ENCODE results near the gene ADAMTS14.
"Not testable (repeated sequence)": the region's sequence is repeated elsewhere in the genome, so short reads cannot be mapped to it uniquely, and the experiment has no call there.

Gene ADAMTS14

GRCh38 chr10:70752571-70752970 is 80.3 kb downstream of the ADAMTS14 start:
- no peak for DNase-seq

DNA sequence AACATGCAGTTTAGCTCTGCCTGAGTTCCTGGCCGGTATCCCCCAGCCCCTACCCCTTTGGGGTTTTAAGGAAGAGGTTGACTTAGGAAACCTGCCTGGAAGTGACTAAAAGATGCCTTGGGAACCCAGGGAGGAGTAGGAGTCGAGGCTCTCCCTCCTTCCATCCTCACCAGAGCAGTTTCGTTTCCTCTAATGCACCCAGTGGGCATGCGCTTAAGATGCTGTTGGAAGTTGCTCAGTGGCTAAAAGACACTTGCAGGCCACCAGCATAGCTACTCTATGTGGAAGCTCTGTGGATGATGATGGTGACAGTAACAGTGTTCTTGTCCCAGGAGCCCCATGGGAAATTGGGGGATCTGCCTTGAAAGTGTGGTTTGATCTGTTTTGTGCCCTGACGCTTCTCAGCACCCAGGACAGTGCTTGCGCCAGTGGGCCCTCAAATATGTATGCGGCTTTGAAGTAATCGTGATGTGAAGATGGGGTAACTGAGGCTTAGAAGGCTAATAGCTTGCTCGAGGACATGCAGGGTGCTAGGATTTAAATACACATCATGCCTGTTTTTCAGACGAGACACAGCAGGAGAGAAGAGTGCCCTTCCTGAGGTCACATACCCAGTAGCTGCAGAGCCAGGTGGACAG is 80.8 kb downstream of the ADAMTS14 start:
- no peak for DNase-seq

GRCh38 chr10:70753841-70754621 is 81.7 kb downstream of the ADAMTS14 start:
- DNase-seq = peak; percentile 9

DNA sequence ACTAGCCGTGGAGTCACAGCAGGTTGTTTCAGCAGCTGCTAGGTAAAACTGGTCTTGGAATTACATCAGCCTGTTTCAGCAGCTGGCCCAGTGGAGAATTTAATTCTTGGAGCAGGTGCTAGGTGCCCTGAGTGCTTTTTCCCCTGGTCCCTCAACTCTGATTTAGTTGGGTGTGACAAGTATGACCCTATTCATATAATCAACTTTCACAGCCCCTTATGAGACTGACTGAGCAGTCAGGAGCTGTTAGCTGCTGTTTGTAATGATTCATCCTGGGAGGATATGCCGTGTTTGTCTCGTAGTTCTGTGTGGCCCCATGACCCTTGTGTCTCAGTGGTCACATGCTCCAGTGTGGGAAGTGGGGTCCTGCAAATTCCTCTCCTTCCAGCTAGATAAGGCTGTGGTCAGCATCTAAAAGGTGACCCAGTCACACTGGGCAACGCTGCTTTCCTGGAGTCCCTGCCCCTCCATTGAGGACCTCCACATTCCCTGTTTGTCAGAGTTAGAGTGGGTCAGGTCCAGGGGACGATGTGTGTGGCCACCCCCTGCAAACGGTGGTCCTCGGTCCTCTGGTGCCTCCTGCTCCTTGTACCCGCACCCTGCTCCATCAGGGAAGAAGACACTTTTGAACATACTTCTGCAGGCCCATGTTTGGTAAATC is 84.5 kb downstream of the ADAMTS14 start:
- DNase-seq = no peak

- DNase-seq = no peak
Measured at GRCh38 chr10:70757856-70758255, 85.5 kb downstream of the ADAMTS14 start.

GRCh38 chr10:70758757-70759514 is 86.6 kb downstream of the ADAMTS14 start:
- DNase-seq = peak; percentile 70

DNA sequence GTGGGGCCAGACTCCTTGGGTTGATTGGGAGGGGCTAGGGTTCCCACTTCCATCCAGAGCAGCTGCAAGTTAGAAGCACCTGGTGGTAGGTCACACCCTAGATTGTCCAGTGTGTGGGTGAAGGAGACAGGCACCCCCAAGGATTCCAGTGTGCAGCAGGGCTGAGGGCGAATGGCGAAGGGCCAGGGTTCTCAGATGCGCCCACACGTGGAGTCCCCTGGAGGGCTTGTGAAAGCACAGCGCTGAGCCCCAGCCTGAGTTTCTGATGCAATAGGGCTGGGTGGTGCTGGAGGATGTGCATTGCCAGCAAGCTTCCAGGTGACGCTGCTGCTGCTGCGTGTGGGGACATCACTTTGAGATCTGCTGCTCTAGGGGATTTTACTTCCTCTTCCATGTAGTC is 87.5 kb downstream of the ADAMTS14 start:
- peak; percentile 10 for DNase-seq

GRCh38 chr10:70760271-70760787 is 88.0 kb downstream of the ADAMTS14 start:
- no peak for DNase-seq

- DNase-seq = peak; percentile 31
Measured at GRCh38 chr10:70761031-70761601, 88.8 kb downstream of the ADAMTS14 start.

- DNase-seq = no peak
Measured at GRCh38 chr10:70761727-70762350, 89.5 kb downstream of the ADAMTS14 start.

DNA sequence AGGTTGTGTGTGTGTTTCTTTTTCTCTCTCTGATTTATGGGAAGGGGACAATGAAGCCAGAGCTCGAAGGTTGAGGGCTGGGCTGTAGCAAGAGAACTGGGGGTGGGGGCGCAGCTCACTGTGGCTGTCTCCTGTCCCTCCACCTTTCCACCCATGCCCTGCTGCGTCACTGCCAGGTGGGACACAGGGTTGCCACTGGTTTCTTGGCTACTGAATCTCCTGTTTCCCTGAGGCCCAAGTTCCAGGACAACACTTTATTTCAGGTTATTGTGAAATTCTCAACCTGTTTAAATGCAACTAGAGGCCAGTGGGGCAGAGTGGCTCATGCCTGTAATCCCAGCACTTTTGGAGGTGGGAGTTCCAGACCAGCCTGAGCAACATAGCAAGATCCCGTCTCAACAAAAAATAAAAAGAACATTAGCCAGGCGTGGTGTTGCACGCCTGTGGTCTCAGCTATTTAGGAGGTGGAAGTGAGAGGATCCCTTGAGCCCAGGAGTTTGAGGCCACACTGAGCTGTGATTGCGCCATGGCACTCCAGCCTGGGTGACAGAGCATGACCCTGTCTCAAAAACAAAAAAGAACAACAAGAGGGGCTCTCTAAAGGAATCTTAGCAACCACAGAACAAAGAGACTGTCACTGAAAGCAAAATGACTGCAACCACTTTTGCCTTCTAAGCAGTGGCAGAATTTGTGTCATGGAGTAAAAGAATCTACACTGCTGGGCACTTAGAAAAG is 90.3 kb downstream of the ADAMTS14 start:
- no peak for DNase-seq

DNA sequence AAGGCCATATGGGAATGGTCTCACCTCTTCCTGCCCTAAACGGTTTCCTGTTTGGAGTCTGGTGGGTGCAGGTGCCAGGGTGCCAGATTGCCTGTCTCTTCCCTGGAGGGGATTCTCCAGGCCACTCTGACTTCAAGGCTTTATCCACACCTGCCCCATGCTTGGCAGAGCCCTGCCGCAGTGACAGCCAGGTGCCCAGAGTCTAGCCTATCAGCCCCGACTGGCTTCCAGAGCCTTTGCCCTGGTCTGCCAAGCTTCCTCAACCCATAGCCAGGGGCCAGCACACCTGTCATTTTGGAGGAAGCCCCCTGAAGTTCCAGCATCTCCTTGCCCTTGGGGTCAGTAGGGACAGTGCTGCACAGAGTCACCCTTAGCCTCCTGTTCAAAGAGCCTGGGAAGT is 91.3 kb downstream of the ADAMTS14 start:
- no peak for DNase-seq

- no peak for DNase-seq
Measured at GRCh38 chr10:70765794-70766594, 93.7 kb downstream of the ADAMTS14 start.

DNA sequence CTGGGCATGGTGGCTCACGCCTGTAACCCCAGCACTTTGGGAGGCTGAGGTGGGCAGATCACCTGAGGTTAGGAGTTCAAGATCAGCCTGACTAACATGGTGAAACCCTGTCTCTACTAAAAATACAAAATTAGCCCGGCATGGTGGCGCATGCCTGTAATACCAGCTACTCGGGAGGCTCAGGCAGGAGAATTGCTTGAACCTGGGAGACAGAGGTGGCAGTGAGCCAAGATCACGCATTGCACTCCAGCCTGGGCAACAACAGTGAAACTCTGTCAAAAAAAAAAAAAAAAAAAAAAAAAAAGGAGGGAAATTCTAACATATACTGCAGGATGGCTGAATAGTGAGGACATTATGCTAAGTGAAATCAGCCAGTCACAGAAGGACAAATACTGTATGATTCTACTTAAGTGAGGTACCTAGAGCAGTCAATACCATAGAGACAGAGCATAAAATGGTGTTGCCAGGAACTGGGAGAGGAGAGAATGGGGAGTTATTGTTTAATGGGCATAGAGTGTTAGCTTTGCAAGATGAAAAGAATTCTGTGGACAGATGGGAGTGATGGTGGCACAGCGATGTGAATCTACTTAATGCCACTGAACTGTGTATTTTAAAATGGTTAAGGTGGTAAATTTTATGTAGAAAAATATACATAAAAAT is 95.8 kb downstream of the ADAMTS14 start:
- not testable (repeated sequence) for DNase-seq

DNA sequence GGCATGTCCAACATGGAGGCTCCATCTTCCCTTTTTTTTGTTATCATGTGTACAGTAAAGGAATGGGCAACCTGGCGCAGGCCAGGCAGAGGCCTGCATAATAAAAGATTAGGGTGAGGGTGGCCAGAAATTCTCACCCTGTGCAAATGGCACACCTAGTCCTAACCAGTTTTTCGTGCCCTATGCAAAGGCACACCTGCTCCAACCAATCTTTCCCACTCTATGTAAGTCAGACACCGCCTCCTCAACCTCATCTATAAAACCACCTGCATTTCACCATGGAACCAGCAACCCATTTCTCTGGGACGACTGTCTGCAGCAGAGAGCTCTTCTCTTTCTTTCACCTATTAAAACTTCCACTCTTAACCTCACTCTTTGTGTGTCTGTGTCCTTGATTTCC is 96.8 kb downstream of the ADAMTS14 start:
- no peak for DNase-seq

DNA sequence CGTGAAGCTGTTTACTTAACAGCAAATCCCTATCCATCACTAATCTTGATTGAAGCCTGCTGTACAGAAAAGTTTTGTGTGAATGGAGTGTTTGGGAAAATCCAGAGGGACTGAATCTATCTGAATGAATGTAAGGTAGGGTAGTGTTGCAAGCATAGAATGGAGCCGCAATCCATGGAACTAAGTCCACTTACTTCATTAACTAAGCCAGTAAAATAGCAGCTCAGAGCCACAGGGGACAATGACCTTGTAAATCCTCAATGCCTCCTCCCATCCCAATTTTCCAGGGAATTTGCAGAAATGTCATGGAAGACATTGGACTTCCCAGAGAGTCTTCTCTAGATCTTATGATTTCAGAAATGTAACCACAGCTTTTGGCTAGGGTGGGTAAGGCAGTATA is 97.7 kb downstream of the ADAMTS14 start:
- DNase-seq = no peak

- not testable (repeated sequence) for DNase-seq
Measured at GRCh38 chr10:70770516-70770915, 98.2 kb downstream of the ADAMTS14 start.

DNA sequence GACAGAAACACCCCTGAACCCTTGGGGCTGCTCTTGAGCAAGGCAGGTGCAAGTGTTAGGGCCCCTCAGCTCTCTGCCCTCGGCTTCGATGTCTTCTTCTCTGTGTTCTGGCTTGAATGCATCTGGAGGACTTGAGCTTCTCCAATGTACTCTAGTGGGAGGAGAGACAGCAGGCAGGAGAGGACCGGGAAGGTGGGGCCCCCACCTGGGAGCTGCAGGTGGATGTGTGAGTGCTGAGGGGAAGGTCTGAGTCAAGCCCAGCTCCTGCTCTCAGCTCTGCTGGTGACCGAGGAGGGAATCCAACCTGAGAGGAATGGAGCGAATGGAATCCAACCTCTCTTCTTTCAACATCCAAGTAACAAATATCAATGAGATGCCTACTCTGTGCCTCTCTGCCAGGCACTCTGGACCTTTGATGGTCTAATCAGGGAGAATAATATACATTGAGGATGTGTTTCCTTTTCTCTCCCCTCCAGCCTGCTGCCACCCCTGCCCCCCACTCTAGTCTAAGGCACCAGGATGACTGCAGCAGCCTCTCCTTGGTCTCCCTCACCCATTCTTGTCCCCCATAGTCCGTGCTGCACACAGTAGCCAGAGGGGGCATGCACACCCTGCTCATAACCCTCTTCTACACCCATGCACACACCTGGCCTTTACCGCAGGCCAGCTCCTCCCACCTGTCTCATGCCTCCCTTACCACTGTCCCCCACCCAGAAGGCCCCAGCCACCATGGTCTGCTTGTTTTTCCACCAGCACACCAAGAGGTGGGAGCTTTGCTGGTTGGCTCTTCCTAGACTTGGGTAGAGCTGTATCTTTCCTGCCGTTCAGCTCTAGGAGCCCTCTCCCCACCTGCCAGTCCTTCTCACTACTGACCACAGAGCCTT is 99.2 kb downstream of the ADAMTS14 start:
- DNase-seq = no peak

GRCh38 chr10:70772627-70773026 is 100.3 kb downstream of the ADAMTS14 start:
- DNase-seq = no peak
